EL (cell line): ENCODE results near the gene CDKN3.
"Not testable (repeated sequence)": the region's sequence is repeated elsewhere in the genome, so short reads cannot be mapped to it uniquely, and the experiment has no call there.

Experiments
- DNase-seq: peaks from one replicate; pipeline ENCODE4 v3.0.0-alpha.2; 2016

The CDKN3 gene

GRCh38 chr14:54457609-54457996 lies 60.8 kb downstream of the CDKN3 start:
- DNase-seq = no peak

- DNase-seq = not testable (repeated sequence)
Measured at GRCh38 chr14:54458536-54458935, 61.7 kb downstream of the CDKN3 start.

GRCh38 chr14:54459106-54459505 lies 62.3 kb downstream of the CDKN3 start:
- DNase-seq = no peak

GRCh38 chr14:54462048-54462447 lies 65.2 kb downstream of the CDKN3 start:
- no peak for DNase-seq

GRCh38 chr14:54465654-54466053 lies 68.8 kb downstream of the CDKN3 start:
- DNase-seq = no peak

- no peak for DNase-seq
Measured at GRCh38 chr14:54467280-54467679, 70.5 kb downstream of the CDKN3 start.
